K562 treated with DMSO at 1 percent for 24 hours (cell line): ENCODE data around the gene CBLB. TPM values are rescaled to one million over a fixed set of nuclear protein-coding genes. Genes with fewer than 3 reads are reported as not detected.

Experiments used
- total RNA-seq: library from RNA; unstranded; fragments of 300-600 nt; gene quantifications from 2 replicates; pipeline ENCODE4 v1.2.3, GENCODE V29; 2022; ENCODE audit warnings: low read depth; ENCODE audit not compliant: insufficient read depth

The CBLB gene
- total RNA-seq = 3.3 and 3.8 TPM in 2 replicates

DNA sequence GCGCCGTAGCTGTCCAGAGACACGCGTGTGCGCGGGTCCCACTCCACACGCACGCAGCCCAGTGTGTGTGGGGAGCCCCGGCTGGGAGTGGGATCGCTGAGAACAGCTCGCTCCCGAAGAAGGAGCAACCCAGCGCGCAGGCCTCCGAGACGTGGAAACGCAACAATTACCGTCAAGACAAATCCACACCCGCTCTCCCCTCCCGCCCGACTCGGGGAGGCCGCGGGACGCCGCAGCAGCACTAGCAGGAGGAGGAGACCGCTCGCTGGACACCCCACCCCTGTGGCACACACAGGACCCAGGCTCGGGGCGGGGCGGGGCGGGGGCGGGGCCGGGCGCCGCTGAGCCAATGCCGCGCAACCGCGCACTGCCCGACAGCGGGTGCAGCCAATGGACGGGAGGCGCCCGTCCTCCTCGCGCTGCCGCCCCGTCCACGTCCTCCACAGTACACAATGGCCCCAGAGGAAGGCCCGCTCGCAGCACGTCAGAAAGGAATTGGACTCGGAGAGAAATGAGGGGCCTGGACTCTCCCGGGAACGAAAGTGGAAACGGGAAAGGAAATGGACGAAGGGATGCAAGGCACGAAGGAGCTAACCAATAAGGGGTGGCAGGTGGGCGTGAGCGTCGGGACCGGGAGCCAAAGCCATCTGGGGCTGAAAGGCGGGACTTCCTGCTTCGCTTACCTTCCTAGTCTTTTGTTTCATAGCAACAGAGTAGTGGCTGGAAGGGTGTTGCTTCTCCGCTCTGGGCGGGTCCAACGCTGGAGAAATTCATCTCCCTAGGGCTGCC is at the start of gene CBLB:
Gene CBLB (minus strand): TSS at position 271 of the 789 bp plus-strand sequence. CDS start 1,435 bp downstream, outside the sequence.

